K562 (cell line): ENCODE data around the gene PIGM.

ENCODE experiments used
- BCL6 ChIP-seq: fragments of 250-450 bp; sonication (Bioruptor Pico); IDR thresholded peaks from 2 replicates; pipeline ENCODE4 v1.4.0; 2020
- CTCF ChIP-seq, 3 experiments: IDR thresholded peaks in 2 of 3; conservative IDR thresholded peaks in 1 of 3; 2 replicates each; pipeline ENCODE4 v1.5.1; 2011 to 2012; ENCODE audit warnings: low read length in 3 of 3, mild to moderate bottlenecking in 3 of 3, control low read depth in 2 of 3, improper control_type of control experiment in 1 of 3, inconsistent platforms in 1 of 3, low read depth in 1 of 3, mixed read lengths in 1 of 3, moderate library complexity in 1 of 3; ENCODE audit not compliant: insufficient read depth in 2 of 3
- EP300 ChIP-seq: IDR thresholded peaks from 2 replicates; pipeline ENCODE4 v1.6.1; 2012; ENCODE audit warnings: low read length, improper control_type of control experiment
- MAX ChIP-seq: sonication (generic); formaldehyde crosslinking; IDR thresholded peaks from 2 replicates; pipeline ENCODE4 v1.9.0; 2022; ENCODE audit warnings: mild to moderate bottlenecking, missing genetic modification reagents
- NBN ChIP-seq: fragments of 450-650 bp; IDR thresholded peaks from 2 replicates; pipeline ENCODE4 v1.6.1; 2016; ENCODE audit warnings: low read depth, mild to moderate bottlenecking
- NFATC3 ChIP-seq: fragments of 450-650 bp; IDR thresholded peaks from 2 replicates; pipeline ENCODE4 v1.6.1; 2017; ENCODE audit warnings: mild to moderate bottlenecking
- NFRKB ChIP-seq: fragments of 450-650 bp; IDR thresholded peaks from 2 replicates; pipeline ENCODE4 v1.6.1; 2016; ENCODE audit warnings: low read depth
- PBX2 ChIP-seq, 2 experiments: IDR thresholded peaks in 1 of 2; conservative IDR thresholded peaks in 1 of 2; 2 replicates each; pipeline ENCODE4 v1.6.1; 2016; ENCODE audit warnings: low read depth in 2 of 2, mild to moderate bottlenecking in 1 of 2, missing compliant biosample characterization in 1 of 2, missing genetic modification characterization in 1 of 2, moderate library complexity in 1 of 2
- POLR2AphosphoS5 ChIP-seq: IDR thresholded peaks from 2 replicates; pipeline ENCODE4 v1.6.1; 2011; ENCODE audit warnings: mild to moderate bottlenecking, low read depth, low read length, moderate library complexity; ENCODE audit not compliant: control insufficient read depth, insufficient read depth
- RAD21 ChIP-seq, 2 experiments: fragments of 250-450 bp in 1 of 2; fragments of 450-650 bp in 1 of 2; sonication (Bioruptor Pico) in 1 of 2; formaldehyde crosslinking in 1 of 2; IDR thresholded peaks in 1 of 2; conservative IDR thresholded peaks in 1 of 2; 2 replicates each; pipeline versions ENCODE4 v1.4.0 to v1.8.0; 2020 to 2022; ENCODE audit warnings: mild to moderate bottlenecking in 2 of 2, moderate library complexity in 1 of 2

- TF ChIP-seq EP300 (no peak), PBX2 (CRISPR knock-in tag; IDR thresholded peaks at IDR 0.05; ENCODE audit: low read depth) (no peak), PBX2 (tag; conservative IDR thresholded peaks at IDR 0.05; ENCODE audit: low read depth) (no peak), BCL6 (CRISPR knock-in tag) (no peak), NFRKB (no peak), MAX (CRISPR knock-in tag) (no peak), RAD21 (CRISPR knock-in tag; conservative IDR thresholded peaks at IDR 0.05 in 1 of 2, IDR thresholded peaks at IDR 0.05 in 1 of 2) (no peak), NFATC3 (no peak), NBN (no peak), POLR2AphosphoS5 (no peak), CTCF (IDR thresholded peaks at IDR 0.05 in 2 of 3, conservative IDR thresholded peaks at IDR 0.05 in 1 of 3; ENCODE audit: insufficient read depth in 2 of 3, low read depth in 1 of 3, low read length in 3 of 3) (no peak)
Measured at GRCh38 chr1:160064164-160064563, 32.4 kb upstream of the PIGM start.
